ENCODE results near the gene GPRIN2. TPM values are rescaled to one million over a fixed set of nuclear protein-coding genes. Genes with fewer than 3 reads are reported as not detected.
"Not testable (repeated sequence)": the region's sequence is repeated elsewhere in the genome, so short reads cannot be mapped to it uniquely, and the experiment has no call there.

GPRIN2 gene
- total RNA-seq, 1 experiment from 2014 or later: 10.5 TPM

GRCh38 chr10:46530249-46531186, 25.9 kb downstream of the GPRIN2 start:
- Histone ChIP-seq H3K9me3 (ENCODE audit: control insufficient read depth, low read depth, low read length) (no peaks in the 10 kb centered on the region), H4K8ac (replicated peaks; ENCODE audit: insufficient read length, low read depth, low read length) (no peak overlapping the region), H3T11ph (ENCODE audit: low read length) (no peak overlapping the region), H3K4ac (ENCODE audit: low read depth, low read length) (no peak overlapping the region), H3K27me3 (ENCODE audit: insufficient read depth, low read length) (no peaks in the 10 kb centered on the region), H2BK120ac (ENCODE audit: low read depth, low read length, poor library complexity, severe bottlenecking) (no peak overlapping the region), H4K20me1 (ENCODE audit: control insufficient read depth, insufficient read depth, insufficient read length) (no peaks in the 10 kb centered on the region), H3K27ac (ENCODE audit: insufficient read length, low read depth, low read length) (no peak overlapping the region), H3K4me1 (ENCODE audit: insufficient read depth, low read length) (no peaks in the 10 kb centered on the region), H3K56ac (ENCODE audit: insufficient read length, low read depth, low read length) (no peak overlapping the region), H2AK5ac (ENCODE audit: insufficient read length, low read length) (no peak overlapping the region), H2BK15ac (ENCODE audit: low read depth, low read length) (no peak overlapping the region), H3K79me1 (ENCODE audit: insufficient read depth, low read depth, low read length, poor library complexity, severe bottlenecking) (no peaks in the 10 kb centered on the region), H3K4me2 (ENCODE audit: insufficient read depth, insufficient read length, low read length) (no peak overlapping the region), H3K18ac (ENCODE audit: insufficient read length, low read depth, low read length) (no peak overlapping the region), H2BK5ac (ENCODE audit: insufficient read length, low read length) (no peak overlapping the region), H2BK12ac (ENCODE audit: insufficient read length, low read depth, low read length) (no peak overlapping the region), H4K91ac (ENCODE audit: insufficient read length, low read depth, low read length) (no peak overlapping the region), H3K9ac (ENCODE audit: extremely low read depth, insufficient read length, low read length) (no peak overlapping the region), H2BK20ac (ENCODE audit: low read depth, low read length, poor library complexity, severe bottlenecking) (no peak overlapping the region), H3K14ac (ENCODE audit: insufficient read depth, low read length) (no peak overlapping the region), H3K23ac (ENCODE audit: insufficient read length, low read depth, low read length) (no peak overlapping the region), H3K79me2 (ENCODE audit: insufficient read depth, low read length) (no peaks in the 10 kb centered on the region), H3K23me2 (ENCODE audit: insufficient read length, low read depth, low read length, poor library complexity, severe bottlenecking) (no peaks in the 10 kb centered on the region), H4K5ac (ENCODE audit: insufficient read length, low read depth, low read length) (no peak overlapping the region), H2AFZ (ENCODE audit: low read length) (no peak overlapping the region)
- no CpG with 5 or more reads among the region's 18 CpGs for WGBS (ENCODE audit: extremely low coverage, insufficient read length, low lambda C conversion rate)
- no peak overlapping the region for H3K27ac Mint-ChIP-seq
- no peak overlapping the region for H3K4me3 Mint-ChIP-seq
- H3K36me3 Mint-ChIP-seq (ENCODE audit: insufficient read depth in 1 of 3, low read depth in 3 of 3): no peaks in the 10 kb centered on the region
- H3K4me1 Mint-ChIP-seq: no peaks in the 10 kb centered on the region
- DNase-seq: no peak
- no peaks in the 10 kb centered on the region; the same call in 1 of the 2 replicates for H3K27me3 Mint-ChIP-seq (ENCODE audit: low read depth)
- TF ChIP-seq CTCF (conservative IDR thresholded peaks at IDR 0.05): no peak
- no peaks in the 10 kb centered on the region for H3K9me3 Mint-ChIP-seq

DNA sequence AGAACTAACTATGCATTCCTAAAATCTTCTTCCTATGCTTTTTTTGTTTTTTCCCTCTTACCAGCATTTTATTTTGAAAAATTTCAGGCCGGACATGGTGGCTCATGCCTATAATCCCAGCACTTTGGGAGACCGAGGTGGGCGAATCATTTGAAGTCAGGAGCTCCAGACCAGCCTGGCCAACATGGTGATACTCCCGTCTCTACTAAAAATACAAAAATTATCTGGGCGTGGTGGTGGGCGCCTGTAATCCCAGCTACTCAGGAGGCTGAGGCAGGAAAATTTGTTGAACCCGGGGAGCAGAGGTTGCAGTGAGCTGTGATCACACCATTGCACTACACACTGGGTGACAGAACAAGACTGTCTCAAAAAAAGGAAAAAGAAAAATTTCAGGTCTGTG, 26.7 kb downstream of the GPRIN2 start:
- not testable (repeated sequence) for H3K36me3 Mint-ChIP-seq (ENCODE audit: insufficient read depth in 1 of 3, low read depth in 3 of 3); H3K27ac ChIP-seq (ENCODE audit: insufficient read length, low read depth, low read length); H3K9me3 Mint-ChIP-seq; H2BK20ac ChIP-seq (ENCODE audit: low read depth, low read length, poor library complexity, severe bottlenecking); H2BK5ac ChIP-seq (ENCODE audit: insufficient read length, low read length); H3K4me1 ChIP-seq (ENCODE audit: insufficient read depth, low read length); H3K4ac ChIP-seq (ENCODE audit: low read depth, low read length); H3K9me3 ChIP-seq (ENCODE audit: control insufficient read depth, low read depth, low read length); H3K18ac ChIP-seq (ENCODE audit: insufficient read length, low read depth, low read length); H3K4me2 ChIP-seq (ENCODE audit: insufficient read depth, insufficient read length, low read length); H4K5ac ChIP-seq (ENCODE audit: insufficient read length, low read depth, low read length); H3K79me2 ChIP-seq (ENCODE audit: insufficient read depth, low read length); H4K8ac ChIP-seq (replicated peaks; ENCODE audit: insufficient read length, low read depth, low read length); H3K4me1 Mint-ChIP-seq; H3K23ac ChIP-seq (ENCODE audit: insufficient read length, low read depth, low read length); H2BK12ac ChIP-seq (ENCODE audit: insufficient read length, low read depth, low read length); H3K23me2 ChIP-seq (ENCODE audit: insufficient read length, low read depth, low read length, poor library complexity, severe bottlenecking); H2BK120ac ChIP-seq (ENCODE audit: low read depth, low read length, poor library complexity, severe bottlenecking); H3K4me3 Mint-ChIP-seq; H3K56ac ChIP-seq (ENCODE audit: insufficient read length, low read depth, low read length); H3K27ac Mint-ChIP-seq; H4K20me1 ChIP-seq (ENCODE audit: control insufficient read depth, insufficient read depth, insufficient read length); H3T11ph ChIP-seq (ENCODE audit: low read length); H3K27me3 Mint-ChIP-seq (ENCODE audit: low read depth); H3K27me3 ChIP-seq (ENCODE audit: insufficient read depth, low read length); H4K91ac ChIP-seq (ENCODE audit: insufficient read length, low read depth, low read length); H2AK5ac ChIP-seq (ENCODE audit: insufficient read length, low read length); H2AFZ ChIP-seq (ENCODE audit: low read length); H2BK15ac ChIP-seq (ENCODE audit: low read depth, low read length); H3K9ac ChIP-seq (ENCODE audit: extremely low read depth, insufficient read length, low read length); H3K14ac ChIP-seq (ENCODE audit: insufficient read depth, low read length); H3K79me1 ChIP-seq (ENCODE audit: insufficient read depth, low read depth, low read length, poor library complexity, severe bottlenecking); DNase-seq
- WGBS (ENCODE audit: extremely low coverage, insufficient read length, low lambda C conversion rate): no CpG with 5 or more reads among the region's 7 CpGs

Measured in H9 (cell line).